ENCODE measurements around the gene ZNF789. TPM values are rescaled to one million over a fixed set of nuclear protein-coding genes. Genes with fewer than 3 reads are reported as not detected.

Gene ZNF789
- polyA plus RNA-seq, 3 donors from 2014 or later, result 4.6 to 7.6 (median 5.4) TPM

DNA sequence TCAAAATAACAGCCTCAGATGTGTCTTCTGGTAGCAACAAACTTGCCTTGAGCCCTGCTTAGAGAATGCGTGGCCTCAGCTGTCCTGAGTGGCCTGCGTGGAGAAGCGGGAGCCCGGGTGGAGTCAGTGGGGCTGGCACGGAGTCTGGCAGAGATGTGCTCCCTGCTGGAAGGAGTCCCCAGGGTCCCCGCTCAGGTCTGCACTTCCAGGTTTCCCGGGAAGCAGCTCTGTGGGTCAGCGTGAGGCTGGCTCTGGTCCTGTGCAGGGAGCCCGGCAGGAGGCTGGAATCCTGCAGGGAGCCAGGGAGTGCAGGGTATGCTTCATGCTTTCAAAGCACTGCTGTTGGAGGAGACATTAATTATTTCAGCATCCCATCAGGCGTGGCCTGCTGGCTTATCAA lies 23.8 kb upstream of the ZNF789 start:
- Mint-ChIP-seq H3K9me3 (peaks cover 0 to 2% (median 0%) of the 10 kb centered on the region in 6 donors), H3K27ac (no peak overlapping the region), H3K4me3 (no peak overlapping the region), H3K4me1 (no peaks in the 10 kb centered on the region), H3K27me3 (ENCODE audit: low read depth in 3 of 3) (peaks cover 0 to 5% (median 2%) of the 10 kb centered on the region in 3 donors), H3K36me3 (peaks cover 0 to 14% (median 0%) of the 10 kb centered on the region in 3 donors)
- DNase-seq, result no peak

DNA sequence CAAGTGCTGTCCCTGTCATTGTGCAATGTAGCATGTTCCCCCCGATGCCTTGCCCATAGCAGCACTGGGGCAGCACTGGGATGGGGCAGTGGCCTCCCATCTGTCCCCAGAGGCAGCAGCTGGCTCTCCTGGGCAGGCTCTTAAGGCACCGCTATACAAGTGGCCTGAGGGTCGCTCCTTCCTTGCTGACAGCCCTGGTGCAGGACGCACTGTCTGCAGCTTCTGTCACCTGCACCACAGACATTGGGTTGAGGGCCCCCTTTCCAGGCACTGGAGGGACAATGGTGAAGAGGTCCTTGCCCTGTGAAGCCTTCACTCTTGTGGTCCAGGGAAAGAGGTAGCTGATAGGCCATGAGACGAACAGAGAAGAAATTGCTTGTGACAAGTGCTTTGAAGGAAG lies 23.4 kb upstream of the ZNF789 start:
- no peak for DNase-seq
- Mint-ChIP-seq H3K4me1 (no peaks in the 10 kb centered on the region), H3K4me3 (no peak overlapping the region), H3K27me3 (ENCODE audit: low read depth in 3 of 3) (peaks cover 0 to 5% (median 2%) of the 10 kb centered on the region in 3 donors), H3K27ac (peak overlapping the region in 2 of 6 donors; percentile 43 to 80), H3K9me3 (peaks cover 0 to 2% (median 0%) of the 10 kb centered on the region in 6 donors), H3K36me3 (peaks cover 0 to 17% (median 0%) of the 10 kb centered on the region in 3 donors)

DNA sequence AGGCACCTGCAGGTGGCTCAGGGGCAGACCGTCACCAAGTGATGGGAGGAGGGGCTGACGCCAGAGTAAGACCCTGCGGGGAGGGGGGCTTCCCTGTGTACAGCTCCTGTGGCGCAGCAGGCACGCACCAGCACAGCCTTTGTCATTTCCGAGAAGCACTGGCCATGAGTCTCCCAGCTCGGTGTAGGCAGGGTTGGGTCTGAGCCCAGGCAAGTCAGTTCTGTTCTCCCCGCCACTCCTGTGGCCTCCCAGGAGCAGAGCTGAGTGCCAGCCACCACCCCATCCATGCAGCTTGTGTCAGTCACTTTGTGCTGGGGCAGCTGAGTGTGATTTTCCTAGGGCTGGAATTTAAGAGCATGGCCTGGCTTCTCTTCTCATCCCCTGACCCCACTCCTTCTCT lies 20.8 kb upstream of the ZNF789 start:
- Mint-ChIP-seq H3K4me3 (no peak overlapping the region), H3K27ac (no peak overlapping the region), H3K9me3 (peaks cover 0 to 2% (median 0%) of the 10 kb centered on the region in 6 donors), H3K36me3 (peaks cover 0 to 16% (median 0%) of the 10 kb centered on the region in 3 donors), H3K27me3 (ENCODE audit: low read depth in 3 of 3) (peaks cover 0 to 7% (median 2%) of the 10 kb centered on the region in 3 donors), H3K4me1 (peaks cover 0 to 2% of the 10 kb centered on the region in 2 donors)
- DNase-seq, result no peak

GRCh38 chr7:99452541-99452940 lies 20.1 kb upstream of the ZNF789 start:
- H3K4me3 Mint-ChIP-seq, result no peak overlapping the region
- H3K4me1 Mint-ChIP-seq, result peaks cover 0 to 2% of the 10 kb centered on the region in 2 donors
- peaks cover 0 to 16% (median 0%) of the 10 kb centered on the region in 3 donors for H3K36me3 Mint-ChIP-seq
- peaks cover 0 to 2% (median 0%) of the 10 kb centered on the region in 6 donors for H3K9me3 Mint-ChIP-seq
- DNase-seq, result no peak
- H3K27ac Mint-ChIP-seq, result no peak overlapping the region
- peaks cover 0 to 7% (median 2%) of the 10 kb centered on the region in 3 donors for H3K27me3 Mint-ChIP-seq (ENCODE audit: low read depth in 3 of 3)

- no peak for DNase-seq
- H3K27ac Mint-ChIP-seq, result no peak overlapping the region
- H3K4me1 Mint-ChIP-seq, result peaks cover 0 to 2% of the 10 kb centered on the region in 2 donors
- H3K36me3 Mint-ChIP-seq, result peaks cover 0 to 20% (median 0%) of the 10 kb centered on the region in 3 donors
- H3K4me3 Mint-ChIP-seq, result no peak overlapping the region
- H3K9me3 Mint-ChIP-seq, result peaks cover 0 to 2% (median 0%) of the 10 kb centered on the region in 6 donors
- peaks cover 0 to 7% (median 2%) of the 10 kb centered on the region in 3 donors for H3K27me3 Mint-ChIP-seq (ENCODE audit: low read depth in 3 of 3)
Observed at GRCh38 chr7:99453105-99453504, 19.6 kb upstream of the ZNF789 start.

DNA sequence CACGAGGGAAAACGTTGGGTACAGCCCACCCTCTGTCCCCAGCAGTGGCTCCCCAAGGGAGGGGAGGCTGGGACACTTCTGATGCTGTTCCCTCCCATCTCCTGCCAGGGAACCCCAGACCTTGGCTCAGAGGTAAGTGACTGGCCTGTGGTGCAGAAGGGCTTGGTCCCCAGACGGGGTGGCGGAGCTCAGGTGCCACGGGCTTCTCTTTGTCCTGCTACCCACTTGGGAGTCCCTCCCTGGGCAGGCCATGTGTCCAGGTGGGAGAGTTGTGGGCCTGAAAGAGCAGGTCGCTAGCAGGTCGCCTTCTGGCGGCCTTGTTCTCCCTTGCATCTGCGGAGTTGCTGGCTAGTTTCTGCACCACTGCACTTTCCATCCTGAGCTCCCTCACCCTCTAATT lies 16.8 kb upstream of the ZNF789 start:
- Mint-ChIP-seq H3K4me1 (peaks cover 13 to 23% of the 10 kb centered on the region in 2 donors), H3K27ac (peak overlapping the region in 1 of 6 donors; percentile 58), H3K9me3 (no peaks in the 10 kb centered on the region), H3K36me3 (peaks cover 0 to 17% (median 0%) of the 10 kb centered on the region in 3 donors), H3K27me3 (ENCODE audit: low read depth in 3 of 3) (peaks cover 0 to 2% (median 2%) of the 10 kb centered on the region in 3 donors), H3K4me3 (no peak overlapping the region)
- no peak for DNase-seq

- peak overlapping the region in 1 of 6 donors; percentile 58 for H3K27ac Mint-ChIP-seq
Observed at GRCh38 chr7:99456288-99456687, 16.4 kb upstream of the ZNF789 start.

DNA sequence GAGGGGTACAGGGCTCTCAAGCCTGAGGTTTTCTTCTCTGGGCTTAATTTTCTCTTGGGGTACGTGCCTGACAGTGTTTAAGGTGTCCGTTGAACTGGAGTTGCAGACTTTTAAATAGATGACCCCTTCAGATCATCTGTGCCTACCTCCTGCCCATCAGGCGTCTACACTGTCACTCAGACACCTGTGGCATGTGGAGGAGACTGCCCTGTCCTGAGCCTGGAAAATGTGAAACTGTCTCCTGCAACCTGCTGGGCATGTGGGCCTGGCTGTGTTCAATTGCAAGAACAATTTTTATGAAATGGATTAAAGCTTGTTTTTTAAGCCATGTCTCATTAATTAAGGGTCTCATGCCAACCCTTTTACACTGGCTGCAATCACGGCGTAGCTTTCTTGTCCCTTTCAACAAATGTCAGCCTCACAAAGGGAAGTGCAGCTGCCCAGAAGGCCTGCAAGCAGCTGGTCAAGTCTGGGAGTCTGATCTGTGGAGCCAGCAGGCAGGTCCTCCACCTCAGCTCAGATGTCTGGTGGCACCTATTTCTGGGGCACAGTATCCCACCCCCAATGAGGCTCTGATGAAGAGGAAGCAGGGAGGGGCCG lies 15.5 kb upstream of the ZNF789 start:
- Mint-ChIP-seq H3K4me3 (no peak overlapping the region), H3K4me1 (peaks cover 13 to 28% of the 10 kb centered on the region in 2 donors), H3K9me3 (no peaks in the 10 kb centered on the region), H3K27me3 (ENCODE audit: low read depth in 3 of 3) (peaks cover 0 to 2% (median 2%) of the 10 kb centered on the region in 3 donors), H3K36me3 (peaks cover 0 to 14% (median 0%) of the 10 kb centered on the region in 3 donors), H3K27ac (no peak overlapping the region)
- no peak for DNase-seq

More at GRCh38 chr7:99456288-99456687, 16.4 kb upstream of the ZNF789 start:
- Mint-ChIP-seq H3K27me3 (ENCODE audit: low read depth in 3 of 3) (peaks cover 0 to 2% (median 2%) of the 10 kb centered on the region in 3 donors), H3K36me3 (peaks cover 0 to 14% (median 0%) of the 10 kb centered on the region in 3 donors), H3K4me3 (no peak overlapping the region), H3K9me3 (no peaks in the 10 kb centered on the region), H3K4me1 (peaks cover 13 to 27% of the 10 kb centered on the region in 2 donors)
- no peak for DNase-seq

GRCh38 chr7:99457650-99458493 lies 14.8 kb upstream of the ZNF789 start:
- no peak for DNase-seq
- peaks cover 0 to 14% (median 0%) of the 10 kb centered on the region in 3 donors for H3K36me3 Mint-ChIP-seq
- no peaks in the 10 kb centered on the region for H3K9me3 Mint-ChIP-seq
- no peak overlapping the region for H3K27ac Mint-ChIP-seq
- H3K4me1 Mint-ChIP-seq, result peaks cover 15 to 30% of the 10 kb centered on the region in 2 donors
- peaks cover 0 to 2% (median under 1%) of the 10 kb centered on the region in 3 donors for H3K27me3 Mint-ChIP-seq (ENCODE audit: low read depth in 3 of 3)
- H3K4me3 Mint-ChIP-seq, result no peak overlapping the region

GRCh38 chr7:99459087-99459486 lies 13.6 kb upstream of the ZNF789 start:
- H3K9me3 Mint-ChIP-seq, result no peaks in the 10 kb centered on the region
- H3K36me3 Mint-ChIP-seq, result peaks cover 0 to 14% (median 0%) of the 10 kb centered on the region in 3 donors
- DNase-seq, result peak in 1 of 3 donors; percentile 8
- H3K4me3 Mint-ChIP-seq, result no peak overlapping the region
- H3K4me1 Mint-ChIP-seq, result peaks cover 20 to 40% of the 10 kb centered on the region in 2 donors
- peaks cover 0 to 2% (median 0%) of the 10 kb centered on the region in 3 donors for H3K27me3 Mint-ChIP-seq (ENCODE audit: low read depth in 3 of 3)
- H3K27ac Mint-ChIP-seq, result peak overlapping the region in 2 of 6 donors; percentile 4 to 81

DNA sequence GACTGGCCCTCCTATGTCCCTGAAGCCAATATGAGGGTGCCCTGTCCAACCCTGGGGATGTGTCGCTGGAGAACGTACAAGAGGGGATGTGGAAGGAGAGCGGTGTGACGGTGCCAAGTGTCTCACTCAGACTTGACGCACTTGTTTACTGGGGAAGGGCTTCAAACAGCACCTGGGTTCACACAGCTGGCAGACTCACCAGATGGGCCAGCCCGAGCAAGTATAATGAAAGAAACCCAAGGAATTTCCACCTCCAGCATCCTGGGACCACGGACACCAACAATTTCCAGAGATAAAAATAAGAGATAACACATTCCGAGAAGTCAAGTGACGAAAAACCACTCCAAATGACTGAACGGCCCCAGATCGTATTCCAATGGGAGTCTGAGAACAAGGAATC lies 12.0 kb upstream of the ZNF789 start:
- H3K4me1 Mint-ChIP-seq, result peaks cover 29 to 50% of the 10 kb centered on the region in 2 donors
- peak overlapping the region in 2 of 6 donors; percentile 22 to 37 for H3K27ac Mint-ChIP-seq
- H3K27me3 Mint-ChIP-seq (ENCODE audit: low read depth in 3 of 3), result peaks cover 0 to 2% (median 0%) of the 10 kb centered on the region in 3 donors
- H3K4me3 Mint-ChIP-seq, result no peak overlapping the region
- no peaks in the 10 kb centered on the region for H3K9me3 Mint-ChIP-seq
- H3K36me3 Mint-ChIP-seq, result peaks cover 0 to 11% (median 0%) of the 10 kb centered on the region in 3 donors
- no peak for DNase-seq

DNA sequence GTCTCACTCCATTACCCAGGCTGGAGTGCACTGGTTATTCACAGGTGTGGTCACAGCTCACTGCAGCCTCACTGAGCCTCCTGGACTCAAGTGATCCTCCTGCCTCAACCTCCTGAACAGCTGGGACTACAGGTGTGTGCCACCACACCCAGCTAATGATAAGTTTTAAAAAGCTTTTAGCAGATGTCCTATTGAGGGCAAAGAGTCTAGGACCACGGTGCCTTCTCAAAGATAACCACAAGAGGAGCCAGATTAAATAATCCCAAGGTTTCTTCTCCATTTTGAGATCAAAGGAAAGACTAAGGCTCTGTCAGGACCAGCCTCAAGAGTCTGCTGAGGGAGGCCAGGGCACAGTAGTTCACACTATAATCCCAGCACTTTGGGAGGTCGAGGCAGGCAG lies 11.5 kb upstream of the ZNF789 start:
- no peak for DNase-seq
- no peak overlapping the region for H3K27ac Mint-ChIP-seq
- no peak overlapping the region for H3K4me3 Mint-ChIP-seq
- H3K9me3 Mint-ChIP-seq, result no peaks in the 10 kb centered on the region
- H3K4me1 Mint-ChIP-seq, result peaks cover 34 to 56% of the 10 kb centered on the region in 2 donors
- H3K27me3 Mint-ChIP-seq (ENCODE audit: low read depth in 3 of 3), result peaks cover 0 to 4% (median 0%) of the 10 kb centered on the region in 3 donors
- H3K36me3 Mint-ChIP-seq, result peaks cover 0 to 11% (median 0%) of the 10 kb centered on the region in 3 donors

DNA sequence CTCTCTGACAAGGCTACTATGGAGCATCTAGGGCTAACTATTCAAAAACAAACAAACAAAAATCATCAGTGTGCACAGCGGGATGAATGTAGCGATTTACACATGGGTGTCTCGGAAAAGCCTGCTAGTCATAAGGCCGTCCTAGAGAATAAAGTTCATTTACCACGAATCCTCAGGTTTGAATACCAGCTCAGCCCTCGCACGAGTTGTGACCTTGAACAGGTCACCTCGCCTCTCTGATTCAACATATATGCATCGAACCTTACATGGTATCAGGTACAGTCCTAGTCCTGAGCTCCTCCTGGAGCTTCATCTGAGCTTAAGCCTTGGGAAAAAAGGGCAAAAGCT lies 7.3 kb upstream of the ZNF789 start:
- DNase-seq, result no peak
- Mint-ChIP-seq H3K9me3 (no peaks in the 10 kb centered on the region), H3K27ac (peak overlapping the region; percentile 83 to 95 (median 92)), H3K4me3 (peak overlapping the region; percentile 88 to 97 (median 94)), H3K4me1 (peaks cover 29 to 40% of the 10 kb centered on the region in 2 donors), H3K36me3 (peaks cover 0 to 3% (median 0%) of the 10 kb centered on the region in 3 donors), H3K27me3 (ENCODE audit: low read depth in 3 of 3) (peaks cover 0 to 3% (median 0%) of the 10 kb centered on the region in 3 donors)
